Fibroblast of lung (primary cell): Measurements from ENCODE around the gene RHOD. TPM values are rescaled to one million over a fixed set of nuclear protein-coding genes. Genes with fewer than 3 reads are reported as not detected.

Experiments
- DNase-seq, 2 donors: peaks; one replicate each; pipeline versions ENCODE4 v3.0.0 to v3.0.0-alpha.2; 2010; ENCODE audit warnings: low read depth in 2 of 2
- H2AFZ ChIP-seq: 2 replicates; pipeline ENCODE4 v1.5.1; 2012; ENCODE audit warnings: low read length, control low read depth, inconsistent platforms
- H3K27ac ChIP-seq: 2 replicates; pipeline ENCODE4 v1.5.1; 2011; ENCODE audit warnings: low read length, control low read depth; ENCODE audit not compliant: insufficient read depth
- H3K27me3 ChIP-seq: 2 replicates; pipeline ENCODE4 v1.5.1; 2011; ENCODE audit warnings: mild to moderate bottlenecking, low read length; ENCODE audit not compliant: control insufficient read depth, insufficient read depth
- H3K36me3 ChIP-seq: 2 replicates; pipeline ENCODE4 v1.5.1; 2011; ENCODE audit warnings: low read length; ENCODE audit not compliant: control insufficient read depth, insufficient read depth
- H3K4me1 ChIP-seq: 2 replicates; pipeline ENCODE4 v1.5.1; 2011; ENCODE audit warnings: low read length; ENCODE audit not compliant: control insufficient read depth, insufficient read depth; ENCODE audit errors: extremely low read depth
- H3K4me2 ChIP-seq: 2 replicates; pipeline ENCODE4 v1.5.1; 2011; ENCODE audit warnings: low read length, control low read depth; ENCODE audit not compliant: insufficient read depth; ENCODE audit errors: extremely low read depth
- H3K4me3 ChIP-seq, 4 experiments: fragments of 200-600 bp in 1 of 4; sonication (generic) in 1 of 4; replicated peaks in 1 of 4; 2 replicates each; pipeline ENCODE4 v1.5.1; 2011 to 2016; ENCODE audit warnings: low read length in 4 of 4, low read depth in 3 of 4, mild to moderate bottlenecking in 3 of 4, control low read depth in 2 of 4, inconsistent platforms in 1 of 4, mixed read lengths in 1 of 4; ENCODE audit not compliant: insufficient read depth in 1 of 4; ENCODE audit errors: control extremely low read depth in 1 of 4
- H3K79me2 ChIP-seq: 2 replicates; pipeline ENCODE4 v1.5.1; 2012; ENCODE audit warnings: mild to moderate bottlenecking, low read length, inconsistent platforms; ENCODE audit not compliant: control insufficient read depth, insufficient read depth
- H3K9ac ChIP-seq: 2 replicates; pipeline ENCODE4 v1.5.1; 2011; ENCODE audit warnings: mild to moderate bottlenecking, low read length, control low read depth; ENCODE audit not compliant: insufficient read depth
- H3K9me3 ChIP-seq: 2 replicates; pipeline ENCODE4 v1.5.1; 2012; ENCODE audit warnings: low read depth, low read length; ENCODE audit not compliant: control insufficient read depth, insufficient read depth
- H4K20me1 ChIP-seq: 2 replicates; pipeline ENCODE4 v1.5.1; 2011; ENCODE audit warnings: low read length; ENCODE audit not compliant: control insufficient read depth, insufficient read depth; ENCODE audit errors: extremely low read depth
- CTCF ChIP-seq, 2 donors: IDR thresholded peaks in 1 of 2; conservative IDR thresholded peaks in 1 of 2; 1 replicate in 1 of 2; 2 replicates in 1 of 2; pipeline ENCODE4 v1.5.1; 2011 to 2012; ENCODE audit warnings: low read length in 2 of 2, control low read depth in 1 of 2, inconsistent platforms in 1 of 2, low read depth in 1 of 2, mild to moderate bottlenecking in 1 of 2
- EZH2 ChIP-seq: IDR thresholded peaks from 2 replicates; pipeline ENCODE4 v1.5.1; 2012; ENCODE audit warnings: low read length, control low read depth, mild to moderate bottlenecking; ENCODE audit errors: missing control alignments
- polyA plus RNA-seq, 2 donors: library from polyadenylated mRNA; depleted of rRNA in 1 of 2; stranded (reverse) in 1 of 2; unstranded in 1 of 2; fragments of >200 nt; gene quantifications; 2 replicates each; pipeline ENCODE4 v1.2.1, GENCODE V29; 2011 to 2012; ENCODE audit warnings: missing spikeins in 1 of 2
- total RNA-seq: library from RNA; depleted of rRNA; stranded (reverse); fragments of >200 nt; gene quantifications from 2 replicates; pipeline ENCODE4 v1.2.1, GENCODE V29; 2014

RHOD gene
- total and polyA plus RNA-seq, 2 donors (not counting 1 experiment from before 2014, with no cell fraction given), result 4.7 to 12.9 TPM

GRCh38 chr11:67022961-67023956 lies 33.4 kb upstream of the RHOD start, which contains the start of gene SYT12:
SYT12 (plus strand) TSS chr11:67023134; CDS start chr11:67030145, 7,011 bp downstream.
- H3K79me2 ChIP-seq, result no peaks in the 10 kb centered on the region
- no peaks in the 10 kb centered on the region for H4K20me1 ChIP-seq
- no peak within 1 kb of the TSS for H3K9ac ChIP-seq
- peak within 1 kb of the TSS in 1 of 4 experiments; percentile 40 for H3K4me3 ChIP-seq
- peak in 1 of 2 donors; percentile 45 for DNase-seq
- H3K27me3 ChIP-seq, result peaks cover 13% of the 10 kb centered on the region
- H3K27ac ChIP-seq, result no peak within 1 kb of the TSS
- no peaks in the 10 kb centered on the region for H3K36me3 ChIP-seq
- H3K9me3 ChIP-seq, result no peaks in the 10 kb centered on the region
- TF ChIP-seq EZH2 (peak; percentile 76), CTCF (conservative IDR thresholded peaks at IDR 0.05 in 1 of 2, IDR thresholded peaks at IDR 0.05 in 1 of 2; ENCODE audit: low read depth in 1 of 2, low read length in 2 of 2) (no peak)
- peak within 1 kb of the TSS; percentile 73 for H3K4me2 ChIP-seq
- H2AFZ ChIP-seq, result no peak within 1 kb of the TSS
- no peaks in the 10 kb centered on the region for H3K4me1 ChIP-seq

- no peak overlapping the region for H3K4me3 ChIP-seq
- H3K9me3 ChIP-seq, result no peaks in the 10 kb centered on the region
- H3K79me2 ChIP-seq, result no peaks in the 10 kb centered on the region
- no peaks in the 10 kb centered on the region for H4K20me1 ChIP-seq
- no peak for TF ChIP-seq CTCF (conservative IDR thresholded peaks at IDR 0.05 in 1 of 2, IDR thresholded peaks at IDR 0.05 in 1 of 2; ENCODE audit: low read depth in 1 of 2, low read length in 2 of 2)
- TF ChIP-seq EZH2, result no peak
- H3K4me2 ChIP-seq, result no peak overlapping the region
- peaks cover 16% of the 10 kb centered on the region for H3K27me3 ChIP-seq
- no peak overlapping the region for H3K27ac ChIP-seq
- no peak overlapping the region for H3K9ac ChIP-seq
- H2AFZ ChIP-seq, result no peak overlapping the region
- no peaks in the 10 kb centered on the region for H3K4me1 ChIP-seq
- peak in 1 of 2 donors; percentile 10 for DNase-seq
- no peaks in the 10 kb centered on the region for H3K36me3 ChIP-seq
Observed at GRCh38 chr11:67023957-67024353, 32.7 kb upstream of the RHOD start.

- no peaks in the 10 kb centered on the region for H3K9me3 ChIP-seq
- no peak overlapping the region for H3K4me3 ChIP-seq
- peaks cover 20% of the 10 kb centered on the region for H3K27me3 ChIP-seq
- no peak overlapping the region for H3K4me2 ChIP-seq
- H3K9ac ChIP-seq, result no peak overlapping the region
- H3K27ac ChIP-seq, result no peak overlapping the region
- H3K79me2 ChIP-seq, result no peaks in the 10 kb centered on the region
- no peaks in the 10 kb centered on the region for H3K4me1 ChIP-seq
- no peaks in the 10 kb centered on the region for H4K20me1 ChIP-seq
- no peak overlapping the region for H2AFZ ChIP-seq
- peak in 1 of 2 donors; percentile 30 for DNase-seq
- TF ChIP-seq CTCF (conservative IDR thresholded peaks at IDR 0.05 in 1 of 2, IDR thresholded peaks at IDR 0.05 in 1 of 2; ENCODE audit: low read depth in 1 of 2, low read length in 2 of 2), result no peak
- no peak for TF ChIP-seq EZH2
- H3K36me3 ChIP-seq, result no peaks in the 10 kb centered on the region
Observed at GRCh38 chr11:67024410-67024809, 32.2 kb upstream of the RHOD start.
